Bronchial epithelial cell (primary cell): ENCODE measurements around the gene EPHB1. TPM values are rescaled to one million over a fixed set of nuclear protein-coding genes. Genes with fewer than 3 reads are reported as not detected.

Experiments used
- DNase-seq: peaks from one replicate; pipeline ENCODE4 v3.0.0-alpha.2; 2010; ENCODE audit warnings: low read depth
- FAIRE-seq: peaks from 2 replicates; lab custom pipeline; 2011; peaks lifted over from hg19 to GRCh38; lab: Jason Lieb, UNC
- H3K27me3 ChIP-seq: 2 replicates; pipeline ENCODE4 v1.5.1; 2011; ENCODE audit warnings: low read length; ENCODE audit not compliant: control insufficient read depth, insufficient read depth
- H3K36me3 ChIP-seq: 2 replicates; pipeline ENCODE4 v1.5.1; 2011; ENCODE audit warnings: low read length; ENCODE audit not compliant: control insufficient read depth, insufficient read depth
- H3K4me3 ChIP-seq: 2 replicates; pipeline ENCODE4 v1.5.1; 2011; ENCODE audit warnings: mild to moderate bottlenecking, low read depth, low read length, control low read depth
- CTCF ChIP-seq: IDR thresholded peaks from 2 replicates; pipeline ENCODE4 v1.5.1; 2011; ENCODE audit warnings: mild to moderate bottlenecking, moderate library complexity, low read length, control low read depth, inconsistent platforms; ENCODE audit not compliant: insufficient read depth, severe bottlenecking
- total RNA-seq: library from RNA; depleted of rRNA; stranded (reverse); fragments of >200 nt; gene quantifications from 2 replicates; pipeline ENCODE4 v1.2.1, GENCODE V29; 2014

The EPHB1 gene
- total RNA-seq, 1 donor from 2014 or later = under 0.01 TPM

- TF ChIP-seq CTCF = no peak
- no peaks in the 10 kb centered on the region for H3K36me3 ChIP-seq
- no peak overlapping the region for H3K4me3 ChIP-seq
- FAIRE-seq = no peak
- no peak for DNase-seq
- no peaks in the 10 kb centered on the region for H3K27me3 ChIP-seq
Observed at GRCh38 chr3:134752761-134753461, 42.1 kb upstream of the EPHB1 start.

GRCh38 chr3:134753999-134754742 is 40.9 kb upstream of the EPHB1 start:
- no peaks in the 10 kb centered on the region for H3K27me3 ChIP-seq
- FAIRE-seq (peak; percentile 50), DNase-seq (no peak)
- no peaks in the 10 kb centered on the region for H3K36me3 ChIP-seq
- no peak overlapping the region for H3K4me3 ChIP-seq
- no peak for TF ChIP-seq CTCF

GRCh38 chr3:134754768-134755559 is 40.1 kb upstream of the EPHB1 start:
- FAIRE-seq = no peak
- no peaks in the 10 kb centered on the region for H3K36me3 ChIP-seq
- no peaks in the 10 kb centered on the region for H3K27me3 ChIP-seq

GRCh38 chr3:134755821-134756220 is 39.2 kb upstream of the EPHB1 start:
- no peak for FAIRE-seq
- no peak for TF ChIP-seq CTCF
- Histone ChIP-seq H3K4me3 (no peak overlapping the region), H3K36me3 (no peaks in the 10 kb centered on the region), H3K27me3 (no peaks in the 10 kb centered on the region)
- no peak for DNase-seq

More at GRCh38 chr3:134754768-134755559, 40.1 kb upstream of the EPHB1 start:
- DNase-seq = peak; percentile 32
- peak; percentile 90 for TF ChIP-seq CTCF
- H3K4me3 ChIP-seq = no peak overlapping the region

GRCh38 chr3:134757549-134758069 is 37.5 kb upstream of the EPHB1 start:
- FAIRE-seq (no peak), DNase-seq (no peak)
- H3K36me3 ChIP-seq = no peaks in the 10 kb centered on the region
- H3K4me3 ChIP-seq = no peak overlapping the region
- no peaks in the 10 kb centered on the region for H3K27me3 ChIP-seq
- TF ChIP-seq CTCF = no peak
